Measurements from ENCODE around the gene RRP8.

DNA sequence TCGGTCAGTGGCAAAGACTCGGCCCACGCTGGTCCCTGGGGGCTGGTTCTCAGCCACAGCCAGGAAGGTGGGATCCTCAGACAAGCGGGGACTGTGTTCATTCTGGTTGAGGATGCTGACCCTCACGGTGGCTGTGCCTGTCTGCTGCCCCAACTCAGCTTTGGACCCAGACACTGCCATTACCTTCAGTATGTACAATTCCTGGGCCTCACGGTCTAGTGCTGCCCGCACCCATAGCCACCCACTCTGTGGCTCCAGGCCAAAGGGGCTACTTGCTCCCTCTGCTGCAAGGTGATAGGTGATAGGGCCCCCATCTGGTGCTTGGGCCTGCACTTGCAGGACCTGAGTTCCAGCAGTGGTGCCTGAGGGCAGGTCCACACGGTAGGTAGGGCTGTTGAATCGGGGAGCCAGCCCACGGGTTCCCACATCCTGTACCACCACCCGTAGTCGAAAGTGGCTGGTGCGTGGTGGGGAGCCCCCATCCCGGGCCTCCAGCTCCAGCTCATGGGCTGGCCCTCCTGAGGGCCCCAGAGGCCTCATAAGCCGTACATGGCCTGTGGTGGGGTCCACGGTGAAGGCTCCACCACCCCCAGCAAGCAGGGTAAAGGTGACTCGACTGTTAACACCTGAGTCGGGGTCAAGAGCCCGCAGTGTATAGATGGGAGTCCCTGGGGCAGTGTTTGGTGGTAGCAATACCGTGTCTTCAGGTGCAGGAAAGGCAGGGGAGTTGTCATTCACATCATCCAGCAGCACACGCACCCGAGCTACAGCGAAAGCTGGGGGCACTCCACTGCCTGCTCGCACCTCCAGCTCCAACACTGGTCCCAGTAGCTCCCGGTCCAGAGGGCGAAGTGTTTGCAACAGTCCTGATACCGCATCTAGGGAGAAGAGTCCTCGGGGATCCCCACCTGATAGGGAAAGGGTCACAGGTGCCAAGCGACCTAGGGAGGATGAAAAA lies 29.0 kb upstream of the RRP8 start:
- TF ChIP-seq CTCF (IDR thresholded peaks at IDR 0.05; ENCODE audit: control extremely low read depth in 1 of 3, insufficient read depth in 1 of 3, low read depth in 1 of 3, low read length in 3 of 3) (no peak), ZNF274 (IDR thresholded peaks at IDR 0.05; ENCODE audit: borderline replicate concordance, extremely low read depth, low read length) (no peak), SIN3A (conservative IDR thresholded peaks at IDR 0.05 in 1 of 2, IDR thresholded peaks at IDR 0.05 in 1 of 2; ENCODE audit: low read depth in 1 of 2, low read length in 2 of 2) (no peak)
